B cell (primary cell): ENCODE results near the gene BTAF1. TPM values are rescaled to one million over a fixed set of nuclear protein-coding genes. Genes with fewer than 3 reads are reported as not detected.
A peak's percentile ranks its signal among the peaks of the same experiment; 100 is the strongest.

Source experiments
- ATAC-seq: fragments of 200-7000 bp; cut with Tn5 transposase; one replicate; pipeline ENCODE4 v1.10.0; 2021; ENCODE audit warnings: low read depth, mild to moderate bottlenecking, moderate number of reproducible peaks, moderate library complexity
- CTCF ChIA-PET: fragments of 350-600 bp; sonication (Branson Sonifier 250); formaldehyde crosslinking; loops from one replicate; lab custom pipeline; 2021; ENCODE audit warnings: antibody characterized with exemption, inconsistent platforms; lab: Charles Lee
- POLR2A ChIA-PET: fragments of 350-600 bp; sonication (Branson Sonifier 250); formaldehyde crosslinking; loops from one replicate; lab custom pipeline; 2021; ENCODE audit warnings: antibody characterized with exemption; lab: Charles Lee
- DNase-seq: peaks from one replicate; pipeline ENCODE4 v3.0.0; 2013
- H2AFZ ChIP-seq: 2 replicates; pipeline ENCODE4 v1.6.1; 2012; ENCODE audit warnings: mild to moderate bottlenecking, low read depth, low read length; ENCODE audit not compliant: insufficient read depth, poor library complexity, severe bottlenecking
- H3K27ac ChIP-seq, 2 donors: 1 replicate in 1 of 2; 2 replicates in 1 of 2; pipeline ENCODE4 v1.5.1; 2012 to 2013; ENCODE audit warnings: low read length in 2 of 2, mild to moderate bottlenecking in 2 of 2, moderate library complexity in 1 of 2
- H3K27me3 ChIP-seq, 4 experiments: fragments of 200-600 bp in 1 of 4; sonication (generic) in 1 of 4; replicated peaks in 1 of 4; 1 replicate in 2 of 4; 2 replicates in 2 of 4; pipeline versions ENCODE4 v1.6.1 to v1.7.0; 2013 to 2016; ENCODE audit warnings: low read length in 3 of 4, mild to moderate bottlenecking in 2 of 4, mixed read lengths in 1 of 4, moderate library complexity in 1 of 4; ENCODE audit not compliant: insufficient read depth in 4 of 4, control insufficient read depth in 3 of 4; ENCODE audit errors: control extremely low read depth in 1 of 4
- H3K36me3 ChIP-seq, 2 experiments: replicated peaks in 1 of 2; 1 replicate in 1 of 2; 2 replicates in 1 of 2; pipeline versions ENCODE4 v1.6.1 to v1.7.1; 2013; ENCODE audit warnings: low read length in 1 of 2; ENCODE audit not compliant: insufficient read depth in 2 of 2, control insufficient read depth in 1 of 2; ENCODE audit errors: control extremely low read depth in 1 of 2, extremely low read depth in 1 of 2
- H3K4me1 ChIP-seq, 2 donors: fragments of 200-600 bp in 1 of 2; sonication (generic) in 1 of 2; 1 replicate in 1 of 2; 2 replicates in 1 of 2; pipeline versions ENCODE4 v1.5.1 to v1.6.1; 2013 to 2017; ENCODE audit warnings: low read length in 2 of 2; ENCODE audit not compliant: control insufficient read depth in 2 of 2, insufficient read depth in 2 of 2
- H3K4me2 ChIP-seq: replicated peaks from 2 replicates; pipeline ENCODE3; 2012; ENCODE audit warnings: mild to moderate bottlenecking, low read depth, low read length; ENCODE audit not compliant: poor library complexity, severe bottlenecking
- H3K4me3 ChIP-seq, 5 experiments: fragments of 200-600 bp in 1 of 5; sonication (generic) in 1 of 5; 1 replicate in 3 of 5; 2 replicates in 2 of 5; pipeline versions ENCODE4 v1.5.1 to v1.7.0; 2011 to 2016; ENCODE audit warnings: low read length in 4 of 5, mild to moderate bottlenecking in 4 of 5, low read depth in 2 of 5, control low read depth in 1 of 5, moderate library complexity in 1 of 5; ENCODE audit not compliant: insufficient read depth in 1 of 5; ENCODE audit errors: control extremely low read depth in 1 of 5, extremely low read depth in 1 of 5
- H3K79me2 ChIP-seq: fragments of 200-600 bp; sonication (generic); one replicate; pipeline ENCODE4 v1.6.0; 2016; ENCODE audit warnings: low read length; ENCODE audit not compliant: control insufficient read depth, insufficient read depth
- H3K9ac ChIP-seq: fragments of 200-600 bp; sonication (generic); 2 replicates; pipeline ENCODE4 v1.6.1; 2017; ENCODE audit warnings: mild to moderate bottlenecking, low read length, moderate library complexity
- H3K9me3 ChIP-seq, 3 donors: one replicate each; pipeline versions ENCODE4 v1.6.1 to v1.7.1; 2013; ENCODE audit warnings: low read length in 2 of 3; ENCODE audit not compliant: control insufficient read depth in 2 of 3, insufficient read depth in 1 of 3; ENCODE audit errors: control extremely low read depth in 1 of 3
- H4K20me1 ChIP-seq: 2 replicates; pipeline ENCODE4 v1.6.0; 2012; ENCODE audit warnings: mild to moderate bottlenecking, low read length; ENCODE audit not compliant: insufficient read depth, control insufficient read depth, poor library complexity, severe bottlenecking
- H3K27ac Mint-ChIP-seq: one replicate; pipeline ENCODE4 v1.8.0; 2021; ENCODE audit warnings: mixed read lengths
- H3K27me3 Mint-ChIP-seq: one replicate; pipeline ENCODE4 v1.8.0; 2021; ENCODE audit warnings: mixed read lengths
- H3K4me1 Mint-ChIP-seq: one replicate; pipeline ENCODE4 v1.8.0; 2021; ENCODE audit warnings: mixed read lengths
- H3K4me3 Mint-ChIP-seq: one replicate; pipeline ENCODE4 v1.8.0; 2021; ENCODE audit warnings: mixed read lengths
- H3K9me3 Mint-ChIP-seq: one replicate; pipeline ENCODE4 v1.8.0; 2022; ENCODE audit warnings: mixed read lengths; ENCODE audit not compliant: insufficient read depth
- EZH2 ChIP-seq: IDR thresholded peaks from 2 replicates; pipeline ENCODE4 v1.6.1; 2012; ENCODE audit warnings: borderline replicate concordance, low read depth, mild to moderate bottlenecking, moderate library complexity, low read length; ENCODE audit not compliant: insufficient read depth, poor library complexity, severe bottlenecking
- WGBS: methylation state at CpG from one replicate; pipeline ENCODE4 v1.1.5; 2013; ENCODE audit warnings: missing lambda C conversion rate; ENCODE audit not compliant: insufficient coverage; 5-methylcytosine and 5-hydroxymethylcytosine counted together
- intact Hi-C: fragments of 100-400 bp; cut with micrococcal nuclease; formaldehyde crosslinking; loops from one replicate; pipeline ENCODE4 v1.10.0; 2022
- polyA plus RNA-seq: library from polyadenylated mRNA; depleted of rRNA; stranded (reverse); fragments of >200 nt; gene quantifications from 2 replicates; pipeline ENCODE4 v1.2.3, GENCODE V29; 2012
- total RNA-seq, 2 donors: library from RNA; stranded (reverse); fragments of 120-200 nt in 1 of 2; gene quantifications; 1 replicate in 1 of 2; 2 replicates in 1 of 2; pipeline versions ENCODE4 v1.2.3 to v1.2.4, GENCODE V29; 2013 to 2022
- TF ChIP-seq, protein P1 (sequence below): fragments of 200-600 bp; IDR thresholded peaks from one replicate; pipeline ENCODE4 v1.8.0; 2022; ENCODE audit warnings: antibody characterized with exemption, mild to moderate bottlenecking

BTAF1 gene
- total and polyA plus RNA-seq, 2 donors (not counting 1 experiment from before 2014, with no cell fraction given) = 58.2 to 78.1 TPM

- TF ChIP-seq EZH2 = no peak
- TF ChIP-seq, protein P1, sequence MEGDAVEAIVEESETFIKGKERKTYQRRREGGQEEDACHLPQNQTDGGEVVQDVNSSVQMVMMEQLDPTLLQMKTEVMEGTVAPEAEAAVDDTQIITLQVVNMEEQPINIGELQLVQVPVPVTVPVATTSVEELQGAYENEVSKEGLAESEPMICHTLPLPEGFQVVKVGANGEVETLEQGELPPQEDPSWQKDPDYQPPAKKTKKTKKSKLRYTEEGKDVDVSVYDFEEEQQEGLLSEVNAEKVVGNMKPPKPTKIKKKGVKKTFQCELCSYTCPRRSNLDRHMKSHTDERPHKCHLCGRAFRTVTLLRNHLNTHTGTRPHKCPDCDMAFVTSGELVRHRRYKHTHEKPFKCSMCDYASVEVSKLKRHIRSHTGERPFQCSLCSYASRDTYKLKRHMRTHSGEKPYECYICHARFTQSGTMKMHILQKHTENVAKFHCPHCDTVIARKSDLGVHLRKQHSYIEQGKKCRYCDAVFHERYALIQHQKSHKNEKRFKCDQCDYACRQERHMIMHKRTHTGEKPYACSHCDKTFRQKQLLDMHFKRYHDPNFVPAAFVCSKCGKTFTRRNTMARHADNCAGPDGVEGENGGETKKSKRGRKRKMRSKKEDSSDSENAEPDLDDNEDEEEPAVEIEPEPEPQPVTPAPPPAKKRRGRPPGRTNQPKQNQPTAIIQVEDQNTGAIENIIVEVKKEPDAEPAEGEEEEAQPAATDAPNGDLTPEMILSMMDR = no peak
- POLR2A ChIA-PET = no interaction called here
- no peak overlapping the region for H3K4me3 ChIP-seq
- ATAC-seq (peak; percentile 61), DNase-seq (no peak)
- H2AFZ ChIP-seq = no peak overlapping the region
- H3K4me1 ChIP-seq = no peaks in the 10 kb centered on the region
- H3K79me2 ChIP-seq = no peaks in the 10 kb centered on the region
- WGBS = no CpG with 5 or more reads among the region's 2 CpGs
- H3K9ac ChIP-seq = no peak overlapping the region
- H3K9me3 Mint-ChIP-seq = no peaks in the 10 kb centered on the region
- intact Hi-C loops = no loop called here
- no peak overlapping the region for H3K27ac ChIP-seq
- peaks cover 5% of the 10 kb centered on the region for H3K4me1 Mint-ChIP-seq
- H3K4me2 ChIP-seq = no peak overlapping the region
- no peaks in the 10 kb centered on the region for H3K27me3 ChIP-seq
- H3K36me3 ChIP-seq = no peaks in the 10 kb centered on the region
- H3K27me3 Mint-ChIP-seq = peaks cover 8% of the 10 kb centered on the region
- no peaks in the 10 kb centered on the region for H4K20me1 ChIP-seq
- peak overlapping the region; percentile 27 for H3K27ac Mint-ChIP-seq
- no peaks in the 10 kb centered on the region for H3K9me3 ChIP-seq
- CTCF ChIA-PET = no interaction called here
- no peak overlapping the region for H3K4me3 Mint-ChIP-seq
Measured at GRCh38 chr10:91901784-91902677, 21.5 kb upstream of the BTAF1 start.
